H9 (cell line): ENCODE data around the gene TAF1A. TPM values are rescaled to one million over a fixed set of nuclear protein-coding genes. Genes with fewer than 3 reads are reported as not detected.

Source experiments
- DNase-seq: peaks from one replicate; pipeline ENCODE4 v3.0.0-alpha.2; 2017
- H2AFZ ChIP-seq: one replicate; pipeline ENCODE4 v1.6.1; 2013; ENCODE audit warnings: mild to moderate bottlenecking, low read length, control low read depth, moderate library complexity
- H2AK5ac ChIP-seq: 2 replicates; pipeline ENCODE4 v1.6.1; 2013; ENCODE audit warnings: low read length, control low read depth, mixed read lengths; ENCODE audit not compliant: insufficient read length
- H2BK120ac ChIP-seq: one replicate; pipeline ENCODE4 v1.6.1; 2013; ENCODE audit warnings: low read depth, mild to moderate bottlenecking, low read length, control low read depth, inconsistent platforms; ENCODE audit not compliant: poor library complexity, severe bottlenecking
- H2BK12ac ChIP-seq: 2 replicates; pipeline ENCODE4 v1.6.1; 2013; ENCODE audit warnings: low read length, control low read depth, mixed read lengths, low read depth; ENCODE audit not compliant: insufficient read length
- H2BK15ac ChIP-seq: 2 replicates; pipeline ENCODE4 v1.6.1; 2013; ENCODE audit warnings: low read depth, low read length, control low read depth
- H2BK20ac ChIP-seq: one replicate; pipeline ENCODE4 v1.6.1; 2013; ENCODE audit warnings: low read depth, mild to moderate bottlenecking, low read length, control low read depth, inconsistent platforms; ENCODE audit not compliant: poor library complexity, severe bottlenecking
- H2BK5ac ChIP-seq: 2 replicates; pipeline ENCODE4 v1.6.1; 2013; ENCODE audit warnings: low read length, control low read depth, mixed read lengths; ENCODE audit not compliant: insufficient read length
- H3K14ac ChIP-seq: 2 replicates; pipeline ENCODE4 v1.6.1; 2013; ENCODE audit warnings: low read length, control low read depth; ENCODE audit not compliant: insufficient read depth
- H3K18ac ChIP-seq: 2 replicates; pipeline ENCODE4 v1.6.1; 2013; ENCODE audit warnings: low read depth, mild to moderate bottlenecking, mixed read lengths, low read length, control low read depth; ENCODE audit not compliant: insufficient read length
- H3K23ac ChIP-seq: 2 replicates; pipeline ENCODE4 v1.6.1; 2013; ENCODE audit warnings: low read length, control low read depth, mixed read lengths, low read depth; ENCODE audit not compliant: insufficient read length
- H3K23me2 ChIP-seq: 2 replicates; pipeline ENCODE4 v1.6.1; 2013; ENCODE audit warnings: low read depth, mild to moderate bottlenecking, mixed read lengths, low read length, control low read depth; ENCODE audit not compliant: insufficient read length, poor library complexity, severe bottlenecking
- H3K27ac ChIP-seq: 2 replicates; pipeline ENCODE4 v1.5.1; 2013; ENCODE audit warnings: low read length, control low read depth, mixed read lengths, low read depth; ENCODE audit not compliant: insufficient read length
- H3K27me3 ChIP-seq: 2 replicates; pipeline ENCODE4 v1.6.1; 2013; ENCODE audit warnings: low read length, control low read depth, inconsistent platforms; ENCODE audit not compliant: insufficient read depth
- H3K4ac ChIP-seq: 2 replicates; pipeline ENCODE4 v1.6.1; 2013; ENCODE audit warnings: low read depth, mild to moderate bottlenecking, control low read depth, inconsistent platforms, low read length, moderate library complexity
- H3K4me1 ChIP-seq: 2 replicates; pipeline ENCODE4 v1.6.1; 2013; ENCODE audit warnings: low read length, control low read depth, inconsistent platforms; ENCODE audit not compliant: insufficient read depth
- H3K4me2 ChIP-seq: 2 replicates; pipeline ENCODE4 v1.6.1; 2013; ENCODE audit warnings: low read length, control low read depth, mixed read lengths; ENCODE audit not compliant: insufficient read length, insufficient read depth
- H3K56ac ChIP-seq: 2 replicates; pipeline ENCODE4 v1.6.1; 2013; ENCODE audit warnings: low read depth, mild to moderate bottlenecking, mixed read lengths, low read length, control low read depth; ENCODE audit not compliant: insufficient read length
- H3K79me1 ChIP-seq: 2 replicates; pipeline ENCODE4 v1.6.1; 2013; ENCODE audit warnings: low read depth, mild to moderate bottlenecking, moderate library complexity, low read length, control low read depth, inconsistent platforms; ENCODE audit not compliant: insufficient read depth, poor library complexity, severe bottlenecking
- H3K79me2 ChIP-seq: 2 replicates; pipeline ENCODE4 v1.6.1; 2013; ENCODE audit warnings: low read length, control low read depth, inconsistent platforms; ENCODE audit not compliant: insufficient read depth
- H3K9ac ChIP-seq: 2 replicates; pipeline ENCODE4 v1.6.1; 2013; ENCODE audit warnings: low read length, control low read depth, mixed read lengths; ENCODE audit not compliant: insufficient read length; ENCODE audit errors: extremely low read depth
- H3K9me3 ChIP-seq: one replicate; pipeline ENCODE4 v1.6.1; 2013; ENCODE audit warnings: low read depth, low read length, inconsistent platforms; ENCODE audit not compliant: control insufficient read depth
- H3T11ph ChIP-seq: one replicate; pipeline ENCODE4 v1.6.1; 2013; ENCODE audit warnings: mild to moderate bottlenecking, low read length, control low read depth, inconsistent platforms
- H4K20me1 ChIP-seq: one replicate; pipeline ENCODE4 v1.6.1; 2013; ENCODE audit not compliant: control insufficient read depth, insufficient read length, insufficient read depth
- H4K5ac ChIP-seq: 2 replicates; pipeline ENCODE4 v1.6.1; 2013; ENCODE audit warnings: low read depth, mild to moderate bottlenecking, mixed read lengths, low read length, control low read depth; ENCODE audit not compliant: insufficient read length
- H4K8ac ChIP-seq: replicated peaks from 2 replicates; pipeline ENCODE4 v1.6.1; 2013; ENCODE audit warnings: low read length, control low read depth, mixed read lengths, low read depth; ENCODE audit not compliant: insufficient read length
- H4K91ac ChIP-seq: 2 replicates; pipeline ENCODE4 v1.6.1; 2013; ENCODE audit warnings: low read depth, mild to moderate bottlenecking, moderate library complexity, mixed read lengths, low read length, control low read depth; ENCODE audit not compliant: insufficient read length
- H3K27ac Mint-ChIP-seq, 3 experiments: 2 replicates in 2 of 3; 3 replicates in 1 of 3; pipeline ENCODE4 v1.8.0; 2020 to 2021; ENCODE audit warnings: mixed read lengths in 3 of 3, mild to moderate bottlenecking in 1 of 3, moderate library complexity in 1 of 3
- H3K27me3 Mint-ChIP-seq: 2 replicates; pipeline ENCODE4 v1.8.0; 2021; ENCODE audit warnings: low read depth, mild to moderate bottlenecking, moderate library complexity, mixed read lengths
- H3K36me3 Mint-ChIP-seq, 3 experiments: 2 replicates in 2 of 3; 3 replicates in 1 of 3; pipeline ENCODE4 v1.8.0; 2020 to 2021; ENCODE audit warnings: low read depth in 3 of 3, mixed read lengths in 3 of 3; ENCODE audit not compliant: insufficient read depth in 1 of 3
- H3K4me1 Mint-ChIP-seq, 2 experiments: 2 replicates each; pipeline ENCODE4 v1.8.0; 2020; ENCODE audit warnings: mixed read lengths in 2 of 2
- H3K4me3 Mint-ChIP-seq, 2 experiments: 2 replicates in 1 of 2; 3 replicates in 1 of 2; pipeline ENCODE4 v1.8.0; 2020 to 2021; ENCODE audit warnings: mild to moderate bottlenecking in 2 of 2, mixed read lengths in 2 of 2, moderate library complexity in 1 of 2
- H3K9me3 Mint-ChIP-seq, 2 experiments: 2 replicates in 1 of 2; 3 replicates in 1 of 2; pipeline ENCODE4 v1.8.0; 2020; ENCODE audit warnings: mild to moderate bottlenecking in 2 of 2, mixed read lengths in 2 of 2, moderate library complexity in 1 of 2
- WGBS: extraction: QIAGEN DNeasy Blood & Tissue Kit; methylation state at CpG from one replicate; pipeline ENCODE4 v1.1.7; 2013; ENCODE audit warnings: missing lambda C conversion rate, low lambda C conversion rate, mixed read lengths; ENCODE audit not compliant: insufficient read length; ENCODE audit errors: extremely low coverage; 5-methylcytosine and 5-hydroxymethylcytosine counted together
- total RNA-seq: library from RNA; stranded (reverse); gene quantifications from 2 replicates; pipeline ENCODE4 v1.2.1, GENCODE V29; 2021
- TF ChIP-seq, protein P1 (sequence below): fragments of 200-600 bp; sonication (generic); conservative IDR thresholded peaks from 3 replicates; pipeline ENCODE4 v1.8.0; 2021; ENCODE audit warnings: antibody characterized with exemption, mild to moderate bottlenecking

The TAF1A gene
- total RNA-seq, 1 experiment from 2014 or later = 14.8 TPM

DNA sequence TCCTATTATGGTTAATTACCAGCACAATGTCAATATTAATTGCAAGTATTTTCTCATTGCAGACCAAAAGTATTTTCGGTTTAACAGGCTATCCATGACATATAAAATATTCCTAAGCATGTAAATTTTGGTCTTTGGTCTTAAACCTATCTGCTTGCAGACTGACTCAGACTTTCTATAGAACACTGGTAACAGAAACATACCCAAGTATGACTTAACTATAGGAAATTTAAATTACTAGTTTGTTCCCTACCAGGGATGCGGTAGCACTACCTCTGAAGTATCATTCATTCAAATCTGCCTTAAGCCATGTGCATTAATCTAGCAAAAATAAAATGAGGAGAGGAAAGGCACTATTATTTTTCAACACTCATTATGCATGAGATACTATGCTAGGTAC, 2.9 kb downstream of the TAF1A start:
- H3K4me1 Mint-ChIP-seq = peaks cover 12 to 15% of the 10 kb centered on the region in 2 experiments
- Histone ChIP-seq H2BK20ac (no peak overlapping the region), H3K56ac (no peak overlapping the region), H2AFZ (no peak overlapping the region), H2BK12ac (no peak overlapping the region), H3K14ac (no peak overlapping the region), H2BK5ac (no peak overlapping the region), H4K91ac (no peak overlapping the region), H3K23ac (no peak overlapping the region), H2BK15ac (no peak overlapping the region), H4K5ac (no peak overlapping the region), H3T11ph (no peak overlapping the region), H4K20me1 (no peaks in the 10 kb centered on the region), H3K9me3 (no peaks in the 10 kb centered on the region), H2AK5ac (no peak overlapping the region), H3K79me1 (peaks cover 2% of the 10 kb centered on the region), H4K8ac (no peak overlapping the region), H3K4me2 (no peak overlapping the region), H3K18ac (no peak overlapping the region), H2BK120ac (no peak overlapping the region), H3K23me2 (peaks cover 7% of the 10 kb centered on the region), H3K27me3 (no peaks in the 10 kb centered on the region), H3K9ac (no peak overlapping the region), H3K27ac (no peak overlapping the region), H3K4ac (no peak overlapping the region), H3K4me1 (no peaks in the 10 kb centered on the region), H3K79me2 (peaks cover 3% of the 10 kb centered on the region; the same call in 1 of the 2 replicates)
- no peak overlapping the region for H3K27ac Mint-ChIP-seq
- peaks cover 13 to 47% (median 46%) of the 10 kb centered on the region in 3 experiments; a peak in 6 of 7 replicates for H3K36me3 Mint-ChIP-seq
- TF ChIP-seq, protein P1, sequence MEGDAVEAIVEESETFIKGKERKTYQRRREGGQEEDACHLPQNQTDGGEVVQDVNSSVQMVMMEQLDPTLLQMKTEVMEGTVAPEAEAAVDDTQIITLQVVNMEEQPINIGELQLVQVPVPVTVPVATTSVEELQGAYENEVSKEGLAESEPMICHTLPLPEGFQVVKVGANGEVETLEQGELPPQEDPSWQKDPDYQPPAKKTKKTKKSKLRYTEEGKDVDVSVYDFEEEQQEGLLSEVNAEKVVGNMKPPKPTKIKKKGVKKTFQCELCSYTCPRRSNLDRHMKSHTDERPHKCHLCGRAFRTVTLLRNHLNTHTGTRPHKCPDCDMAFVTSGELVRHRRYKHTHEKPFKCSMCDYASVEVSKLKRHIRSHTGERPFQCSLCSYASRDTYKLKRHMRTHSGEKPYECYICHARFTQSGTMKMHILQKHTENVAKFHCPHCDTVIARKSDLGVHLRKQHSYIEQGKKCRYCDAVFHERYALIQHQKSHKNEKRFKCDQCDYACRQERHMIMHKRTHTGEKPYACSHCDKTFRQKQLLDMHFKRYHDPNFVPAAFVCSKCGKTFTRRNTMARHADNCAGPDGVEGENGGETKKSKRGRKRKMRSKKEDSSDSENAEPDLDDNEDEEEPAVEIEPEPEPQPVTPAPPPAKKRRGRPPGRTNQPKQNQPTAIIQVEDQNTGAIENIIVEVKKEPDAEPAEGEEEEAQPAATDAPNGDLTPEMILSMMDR = no peak
- peaks cover 1% of the 10 kb centered on the region for H3K27me3 Mint-ChIP-seq
- H3K4me3 Mint-ChIP-seq = no peak overlapping the region
- no peaks in the 10 kb centered on the region for H3K9me3 Mint-ChIP-seq
- DNase-seq = no peak
- WGBS = no CpG with 5 or more reads among the region's 2 CpGs
